HepG2 (cell line): ENCODE data around the gene MCRIP2. TPM values are rescaled to one million over a fixed set of nuclear protein-coding genes. Genes with fewer than 3 reads are reported as not detected.
A peak's percentile ranks its signal among the peaks of the same experiment; 100 is the strongest.

ENCODE experiments used
- BRD4 ChIP-seq: sonication (generic); formaldehyde crosslinking; IDR thresholded peaks from 2 replicates; pipeline ENCODE4 v1.4.0; 2020; ENCODE audit warnings: missing genetic modification reagents
- EED ChIP-seq: sonication (generic); formaldehyde crosslinking; IDR thresholded peaks from 2 replicates; pipeline ENCODE4 v1.5.0; 2020; ENCODE audit warnings: mild to moderate bottlenecking, missing genetic modification reagents
- FOXC1 ChIP-seq: sonication (generic); formaldehyde crosslinking; IDR thresholded peaks from 2 replicates; pipeline ENCODE4 v1.8.0; 2022; ENCODE audit warnings: mild to moderate bottlenecking, missing genetic modification reagents, borderline replicate concordance
- NFKB2 ChIP-seq: sonication (generic); formaldehyde crosslinking; IDR thresholded peaks from 2 replicates; pipeline ENCODE4 v1.4.0; 2020; ENCODE audit warnings: missing genetic modification reagents, borderline replicate concordance
- POLR2AphosphoS5 ChIP-seq: IDR thresholded peaks from 2 replicates; pipeline ENCODE4 v1.6.1; 2012; ENCODE audit warnings: low read depth, low read length
- SRSF1 ChIP-seq: fragments of 200-400 bp; formaldehyde crosslinking; optimal IDR thresholded peaks from 2 replicates; pipeline ENCODE3; 2017; ENCODE audit warnings: mild to moderate bottlenecking, low read depth, low read length, moderate library complexity
- TAF1 ChIP-seq: sonication (generic); formaldehyde crosslinking; IDR thresholded peaks from 2 replicates; pipeline ENCODE4 v1.4.0; 2020; ENCODE audit warnings: missing genetic modification reagents
- TARDBP ChIP-seq: sonication (generic); formaldehyde crosslinking; IDR thresholded peaks from 2 replicates; pipeline ENCODE4 v1.8.0; 2022; ENCODE audit warnings: mild to moderate bottlenecking, missing genetic modification reagents
- ZBTB4 ChIP-seq: sonication (generic); formaldehyde crosslinking; IDR thresholded peaks from 2 replicates; pipeline ENCODE4 v1.4.0; 2020; ENCODE audit warnings: missing genetic modification reagents, mild to moderate bottlenecking, borderline replicate concordance
- ZNF570 ChIP-seq: sonication (generic); formaldehyde crosslinking; IDR thresholded peaks from 2 replicates; pipeline ENCODE4 v1.4.0; 2020; ENCODE audit warnings: mild to moderate bottlenecking, missing genetic modification reagents, borderline replicate concordance
- ZNF589 ChIP-seq: sonication (generic); formaldehyde crosslinking; conservative IDR thresholded peaks from 2 replicates; pipeline ENCODE4 v1.8.0; 2022; ENCODE audit warnings: mild to moderate bottlenecking, moderate library complexity, missing genetic modification reagents
- ZNF709 ChIP-seq: sonication (generic); formaldehyde crosslinking; IDR thresholded peaks from 2 replicates; pipeline ENCODE4 v1.5.0; 2020; ENCODE audit warnings: mild to moderate bottlenecking, missing genetic modification reagents
- ZNF788 ChIP-seq: sonication (generic); formaldehyde crosslinking; IDR thresholded peaks from 2 replicates; pipeline ENCODE4 v1.5.0; 2020; ENCODE audit warnings: mild to moderate bottlenecking, missing genetic modification reagents, borderline replicate concordance
- polyA plus RNA-seq, 8 experiments: library from polyadenylated mRNA; depleted of rRNA in 3 of 8; stranded (reverse) in 7 of 8; unstranded in 1 of 8; fragments of >200 nt; fragmentation: Illumina TruSeq in 4 of 8; extraction: Trizol in 4 of 8; gene quantifications; 2 replicates each; pipeline versions ENCODE4 v1.2.1 to v1.2.3, GENCODE V29; 2011 to 2016; ENCODE audit warnings: low read depth in 4 of 8, missing spikeins in 1 of 8, mixed read lengths in 1 of 8; ENCODE audit not compliant: insufficient read depth in 1 of 8
- total RNA-seq, 5 experiments: library from RNA; depleted of rRNA; stranded (reverse); fragments of >200 nt; fragmentation: Illumina TruSeq; extraction: Trizol; gene quantifications; 2 replicates each; pipeline ENCODE4 v1.2.3, GENCODE V29; 2016; ENCODE audit warnings: low read depth in 1 of 5
- TF ChIP-seq, protein P1 (sequence below): sonication (generic); formaldehyde crosslinking; IDR thresholded peaks from 2 replicates; pipeline ENCODE4 v1.4.0; 2020; ENCODE audit warnings: mild to moderate bottlenecking, missing genetic modification reagents
- TF ChIP-seq, protein P2 (sequence below): sonication (generic); formaldehyde crosslinking; IDR thresholded peaks from 2 replicates; pipeline ENCODE4 v1.5.1; 2020; ENCODE audit warnings: missing genetic modification reagents, mild to moderate bottlenecking, borderline replicate concordance

MCRIP2 gene
- total and polyA plus RNA-seq, 2 of the 13 experiments (the other 11 are each of a cell fraction or from before 2014, with no cell fraction given) = 39.6 to 76.7 TPM

GRCh38 chr16:641326-642188 lies at the start of gene MCRIP2 (continued):
- TF ChIP-seq ZNF589 (CRISPR knock-in tag) (peak; percentile 86), TAF1 (CRISPR knock-in tag) (peak; percentile 67), EED (CRISPR knock-in tag) (no peak), BRD4 (CRISPR knock-in tag) (peak; percentile 74; the same call in 1 of the 2 replicates), ZNF788 (CRISPR knock-in tag) (peak; percentile 53; the same call in 1 of the 2 replicates), ZNF709 (CRISPR knock-in tag) (peak; percentile 72; the same call in 1 of the 2 replicates), ZBTB4 (CRISPR knock-in tag) (peak; percentile 43; the same call in 1 of the 2 replicates), FOXC1 (CRISPR knock-in tag) (peak; percentile 27; the same call in 1 of the 2 replicates), ZNF570 (CRISPR knock-in tag) (no peak), TARDBP (CRISPR knock-in tag) (0 out of 2 replicates have a peak, but pooled peaks have one; percentile 29), NFKB2 (CRISPR knock-in tag) (peak; percentile 50; the same call in 1 of the 2 replicates), POLR2AphosphoS5 (peak; percentile 80), SRSF1 (peak; percentile 33)
- TF ChIP-seq, protein P1, sequence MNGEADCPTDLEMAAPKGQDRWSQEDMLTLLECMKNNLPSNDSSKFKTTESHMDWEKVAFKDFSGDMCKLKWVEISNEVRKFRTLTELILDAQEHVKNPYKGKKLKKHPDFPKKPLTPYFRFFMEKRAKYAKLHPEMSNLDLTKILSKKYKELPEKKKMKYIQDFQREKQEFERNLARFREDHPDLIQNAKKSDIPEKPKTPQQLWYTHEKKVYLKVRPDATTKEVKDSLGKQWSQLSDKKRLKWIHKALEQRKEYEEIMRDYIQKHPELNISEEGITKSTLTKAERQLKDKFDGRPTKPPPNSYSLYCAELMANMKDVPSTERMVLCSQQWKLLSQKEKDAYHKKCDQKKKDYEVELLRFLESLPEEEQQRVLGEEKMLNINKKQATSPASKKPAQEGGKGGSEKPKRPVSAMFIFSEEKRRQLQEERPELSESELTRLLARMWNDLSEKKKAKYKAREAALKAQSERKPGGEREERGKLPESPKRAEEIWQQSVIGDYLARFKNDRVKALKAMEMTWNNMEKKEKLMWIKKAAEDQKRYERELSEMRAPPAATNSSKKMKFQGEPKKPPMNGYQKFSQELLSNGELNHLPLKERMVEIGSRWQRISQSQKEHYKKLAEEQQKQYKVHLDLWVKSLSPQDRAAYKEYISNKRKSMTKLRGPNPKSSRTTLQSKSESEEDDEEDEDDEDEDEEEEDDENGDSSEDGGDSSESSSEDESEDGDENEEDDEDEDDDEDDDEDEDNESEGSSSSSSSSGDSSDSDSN = peak; percentile 52; the same call in 1 of the 2 replicates
- TF ChIP-seq, protein P2, sequence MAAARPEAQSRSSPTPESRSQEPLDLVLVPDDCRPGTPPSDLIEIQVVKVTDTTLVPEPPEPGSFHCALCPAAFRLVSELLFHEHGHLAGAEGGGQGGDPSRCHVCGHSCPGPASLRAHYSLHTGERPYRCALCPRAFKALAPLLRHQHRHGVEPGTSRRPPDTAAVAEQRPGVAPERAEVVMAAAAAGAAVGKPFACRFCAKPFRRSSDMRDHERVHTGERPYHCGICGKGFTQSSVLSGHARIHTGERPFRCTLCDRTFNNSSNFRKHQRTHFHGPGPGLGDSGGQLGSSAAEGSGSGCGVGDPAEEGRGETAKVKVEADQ = 0 out of 2 replicates have a peak, but pooled peaks have one; percentile 2
